Neural progenitor cell (in vitro differentiated cells): ENCODE results near the gene FAM72C. TPM values are rescaled to one million over a fixed set of nuclear protein-coding genes. Genes with fewer than 3 reads are reported as not detected.
"Not testable (repeated sequence)": the region's sequence is repeated elsewhere in the genome, so short reads cannot be mapped to it uniquely, and the experiment has no call there.

ENCODE experiments used
- DNase-seq: peaks from one replicate; pipeline ENCODE4 v3.0.0-alpha.2; 2016; ENCODE audit warnings: low spot score
- H2AFZ ChIP-seq: fragments of 200-600 bp; sonication (generic); replicated peaks from 2 replicates; pipeline ENCODE4 v1.6.1; 2016; ENCODE audit warnings: antibody characterized with exemption
- H3F3A ChIP-seq: fragments of 200-600 bp; sonication (generic); 2 replicates; pipeline ENCODE4 v1.6.1; 2016; ENCODE audit warnings: antibody characterized with exemption, low read depth
- H3K27ac ChIP-seq: fragments of 200-600 bp; sonication (generic); 2 replicates; pipeline ENCODE4 v1.5.1; 2016; ENCODE audit warnings: mild to moderate bottlenecking
- H3K27me3 ChIP-seq: fragments of 200-600 bp; sonication (generic); 2 replicates; pipeline ENCODE4 v1.6.1; 2016; ENCODE audit warnings: mild to moderate bottlenecking, moderate library complexity
- H3K36me3 ChIP-seq: fragments of 200-600 bp; sonication (generic); 2 replicates; pipeline ENCODE4 v1.5.1; 2016
- H3K4me1 ChIP-seq: fragments of 200-600 bp; sonication (generic); 2 replicates; pipeline ENCODE4 v1.6.1; 2016; ENCODE audit warnings: mixed run types
- H3K4me2 ChIP-seq: fragments of 200-600 bp; sonication (generic); 2 replicates; pipeline ENCODE4 v1.6.1; 2016
- H3K4me3 ChIP-seq: fragments of 200-600 bp; sonication (generic); 2 replicates; pipeline ENCODE4 v1.5.1; 2016
- H3K79me2 ChIP-seq: fragments of 200-600 bp; sonication (generic); 2 replicates; pipeline ENCODE4 v1.6.1; 2016; ENCODE audit warnings: low read depth
- H3K9ac ChIP-seq: fragments of 200-600 bp; sonication (generic); 2 replicates; pipeline ENCODE4 v1.6.1; 2016
- H3K9me3 ChIP-seq: fragments of 200-600 bp; sonication (generic); 2 replicates; pipeline ENCODE4 v1.5.1; 2016; ENCODE audit warnings: low read depth
- H4K20me1 ChIP-seq: fragments of 200-600 bp; sonication (generic); 2 replicates; pipeline ENCODE4 v1.6.1; 2016; ENCODE audit warnings: low read depth
- H3K27ac Mint-ChIP-seq: 3 replicates; pipeline ENCODE4 v1.8.0; 2021; ENCODE audit warnings: mixed read lengths
- H3K27me3 Mint-ChIP-seq: 2 replicates; pipeline ENCODE4 v1.8.0; 2022; ENCODE audit warnings: low read depth, mild to moderate bottlenecking, inconsistent platforms, moderate library complexity, mixed read lengths; ENCODE audit not compliant: insufficient read depth
- H3K36me3 Mint-ChIP-seq: 3 replicates; pipeline ENCODE4 v1.8.0; 2021; ENCODE audit warnings: mixed read lengths
- H3K4me1 Mint-ChIP-seq: 3 replicates; pipeline ENCODE4 v1.8.0; 2021; ENCODE audit warnings: mixed read lengths
- H3K4me3 Mint-ChIP-seq: 3 replicates; pipeline ENCODE4 v1.8.0; 2021; ENCODE audit warnings: mild to moderate bottlenecking, moderate library complexity, mixed read lengths
- H3K9me3 Mint-ChIP-seq: 3 replicates; pipeline ENCODE4 v1.8.0; 2020; ENCODE audit warnings: mixed read lengths
- total RNA-seq: library from RNA; depleted of rRNA; stranded (reverse); fragments of >200 nt; gene quantifications from 2 replicates; pipeline ENCODE4 v1.2.3, GENCODE V29; 2015; ENCODE audit warnings: low replicate concordance

Gene FAM72C
- 8.1 and 14.8 TPM in 2 replicates for total RNA-seq

DNA sequence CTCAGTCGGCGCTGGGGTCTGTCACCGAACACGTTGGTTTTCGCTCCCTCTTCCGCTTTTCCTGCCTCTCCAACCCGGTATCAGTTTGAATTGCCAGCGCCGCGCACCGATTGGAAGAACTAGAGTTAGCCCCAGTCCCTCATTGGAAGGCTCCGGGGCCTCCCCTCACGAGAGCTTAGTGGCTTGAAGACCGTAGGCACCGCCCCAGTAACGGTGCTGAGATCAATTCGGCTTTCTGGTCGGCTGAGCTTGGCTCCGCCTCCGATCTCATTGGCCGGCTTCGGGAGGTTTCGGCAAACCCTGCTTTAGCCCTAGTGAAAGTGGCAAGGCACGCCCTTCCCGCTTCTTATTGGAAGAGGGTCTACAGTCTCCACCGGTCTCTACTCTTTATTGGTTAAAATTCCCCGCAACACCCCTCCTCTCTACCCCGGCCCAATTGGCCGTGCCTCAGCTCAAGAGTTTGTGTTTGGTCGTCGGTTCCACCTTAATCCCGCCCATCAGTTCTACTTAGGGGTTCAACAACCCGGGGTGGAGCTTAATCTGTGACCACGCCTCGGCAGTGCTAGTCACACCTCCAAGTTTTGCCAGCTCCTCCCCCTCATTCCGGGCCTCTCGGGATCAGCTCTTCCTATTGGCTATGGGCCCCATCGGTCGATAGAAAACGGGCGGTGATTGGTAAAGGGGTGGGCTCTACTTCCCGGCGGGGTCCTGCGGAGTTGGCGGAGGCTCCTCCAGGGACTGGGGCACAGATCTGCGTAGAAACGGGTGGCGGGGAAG, at the start of gene FAM72C:
Gene FAM72C (minus strand): TSS at position 63 of the 777 bp plus-strand sequence. CDS start 845 bp downstream, outside the sequence.
- H3K4me3 ChIP-seq, H3K27me3 ChIP-seq, H3K4me1 ChIP-seq, H3K79me2 ChIP-seq, H3K27ac Mint-ChIP-seq, H2AFZ ChIP-seq, H3K36me3 ChIP-seq, H4K20me1 ChIP-seq, H3K27ac ChIP-seq, H3K9ac ChIP-seq, H3K9me3 ChIP-seq, H3K36me3 Mint-ChIP-seq, DNase-seq, H3K9me3 Mint-ChIP-seq, H3K4me3 Mint-ChIP-seq, H3F3A ChIP-seq, H3K4me1 Mint-ChIP-seq, H3K4me2 ChIP-seq, H3K27me3 Mint-ChIP-seq: not testable (repeated sequence)

DNA sequence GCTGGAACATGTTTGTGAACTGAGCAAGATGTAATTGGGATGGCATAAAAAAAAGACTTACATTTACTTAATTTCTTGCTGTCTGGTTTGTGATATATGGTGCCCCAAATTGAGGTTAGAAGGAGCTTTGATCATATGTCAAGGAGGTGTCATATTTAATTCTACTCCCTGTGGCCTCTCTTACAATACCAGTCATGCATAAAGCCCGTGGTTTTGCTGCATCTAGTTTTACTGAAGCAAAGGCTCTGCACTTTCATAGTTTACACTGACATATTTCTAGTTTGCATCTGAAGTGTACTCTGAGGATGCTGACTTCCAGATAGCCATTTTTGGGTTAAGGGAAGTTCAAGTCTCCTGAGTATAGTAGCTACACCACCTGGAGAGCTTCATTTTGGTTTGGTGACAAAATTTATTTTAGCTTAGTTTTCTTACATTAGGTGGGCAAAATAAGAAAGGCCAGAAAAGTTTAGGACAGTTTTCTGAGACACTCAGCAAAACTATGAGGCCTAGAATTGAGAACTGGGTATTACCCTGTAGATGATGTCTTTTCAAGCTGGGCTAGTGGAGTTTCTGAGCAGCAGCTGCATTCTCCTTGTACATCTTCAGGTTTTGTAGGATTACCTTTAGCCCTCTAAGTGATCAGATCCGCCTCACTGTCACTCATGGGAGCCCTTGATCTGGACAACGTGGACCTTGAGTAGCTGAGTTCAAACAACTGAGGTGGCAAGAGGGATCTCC, 48.4 kb upstream of the FAM72C start:
- H3K4me1 Mint-ChIP-seq: not testable (repeated sequence)

DNA sequence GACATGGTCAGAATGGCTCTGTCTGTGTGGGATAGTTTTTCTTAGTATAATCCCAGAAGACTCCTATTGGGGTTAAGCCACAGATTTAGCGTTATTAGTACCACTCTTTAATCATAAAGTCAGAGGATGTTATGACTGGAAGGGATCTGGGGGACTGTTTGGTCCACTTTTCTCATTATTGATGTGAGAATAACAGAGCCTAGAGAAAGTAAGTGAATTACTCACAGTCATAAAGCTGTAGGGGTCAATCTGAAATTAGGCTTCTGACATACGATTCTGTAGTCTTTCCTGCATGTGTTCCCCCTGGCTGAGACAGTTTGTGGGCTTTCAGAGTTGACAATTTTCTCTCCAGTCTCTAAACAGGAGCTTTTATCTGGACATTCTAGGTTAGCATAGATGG, 47.3 kb upstream of the FAM72C start:
- not testable (repeated sequence) for H3K27me3 Mint-ChIP-seq, H3K4me1 Mint-ChIP-seq, H3K36me3 ChIP-seq, H3K9me3 Mint-ChIP-seq, H3F3A ChIP-seq, H3K27ac Mint-ChIP-seq, H3K9ac ChIP-seq, H3K9me3 ChIP-seq, H3K79me2 ChIP-seq, H4K20me1 ChIP-seq, H3K27me3 ChIP-seq, H2AFZ ChIP-seq, H3K4me3 ChIP-seq, H3K4me2 ChIP-seq, H3K4me1 ChIP-seq, DNase-seq, H3K27ac ChIP-seq, H3K4me3 Mint-ChIP-seq, H3K36me3 Mint-ChIP-seq

More for the DNA sequence above, 48.4 kb upstream of the FAM72C start:
- H3K4me3 ChIP-seq, H3K9ac ChIP-seq, H3F3A ChIP-seq, H3K4me3 Mint-ChIP-seq, H3K79me2 ChIP-seq, H3K27me3 ChIP-seq, H3K27ac ChIP-seq, H3K36me3 ChIP-seq, H3K4me1 ChIP-seq, H3K27me3 Mint-ChIP-seq, H3K36me3 Mint-ChIP-seq, H3K27ac Mint-ChIP-seq, DNase-seq, H3K4me2 ChIP-seq, H2AFZ ChIP-seq, H3K9me3 ChIP-seq, H4K20me1 ChIP-seq, H3K9me3 Mint-ChIP-seq: not testable (repeated sequence)

DNA sequence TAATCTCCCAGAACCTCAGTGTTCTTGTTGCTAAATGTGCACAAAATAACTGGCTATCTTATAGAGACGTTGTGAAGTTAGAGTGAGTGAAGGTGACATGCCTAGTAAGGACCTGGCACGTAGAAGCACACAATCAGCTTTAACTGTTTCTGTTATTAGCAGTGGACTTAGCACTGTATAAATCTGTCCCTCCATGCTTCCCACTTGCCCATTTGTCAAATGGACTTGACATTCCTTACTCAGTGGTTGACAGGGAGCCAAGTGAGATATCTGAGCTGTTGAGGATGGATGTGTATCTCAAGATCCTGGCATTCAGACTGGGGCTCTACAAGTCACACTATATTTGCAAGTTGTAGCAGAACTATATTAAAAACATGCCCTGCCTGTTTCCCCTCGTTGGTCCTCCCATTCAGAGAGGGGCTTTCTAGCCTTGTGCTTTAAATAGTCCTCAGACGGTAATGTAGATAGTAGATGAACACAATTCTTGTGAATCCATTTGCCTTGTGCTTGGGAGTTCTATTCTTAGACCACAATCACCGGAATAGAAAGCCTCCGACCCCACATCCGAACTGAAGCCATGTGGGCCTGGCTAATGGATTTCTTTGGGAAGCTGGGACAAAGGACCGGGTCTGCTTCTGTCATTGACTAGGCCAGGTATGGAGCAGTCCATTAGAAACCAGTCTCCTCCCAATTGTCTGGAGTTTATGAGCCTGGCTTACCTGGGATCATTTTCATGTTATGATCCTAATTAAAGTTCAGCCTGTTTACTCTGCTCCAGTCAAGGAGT, 43.6 kb upstream of the FAM72C start:
- not testable (repeated sequence) for H3K4me1 ChIP-seq, H3K36me3 ChIP-seq, H3K27me3 ChIP-seq, H3K27ac ChIP-seq, H3K4me1 Mint-ChIP-seq, H3K27me3 Mint-ChIP-seq, H4K20me1 ChIP-seq, H3K9me3 ChIP-seq, H3K4me2 ChIP-seq, H3K79me2 ChIP-seq, H3F3A ChIP-seq, H3K27ac Mint-ChIP-seq, H3K9ac ChIP-seq, H2AFZ ChIP-seq, H3K4me3 ChIP-seq, H3K36me3 Mint-ChIP-seq, DNase-seq, H3K4me3 Mint-ChIP-seq, H3K9me3 Mint-ChIP-seq

DNA sequence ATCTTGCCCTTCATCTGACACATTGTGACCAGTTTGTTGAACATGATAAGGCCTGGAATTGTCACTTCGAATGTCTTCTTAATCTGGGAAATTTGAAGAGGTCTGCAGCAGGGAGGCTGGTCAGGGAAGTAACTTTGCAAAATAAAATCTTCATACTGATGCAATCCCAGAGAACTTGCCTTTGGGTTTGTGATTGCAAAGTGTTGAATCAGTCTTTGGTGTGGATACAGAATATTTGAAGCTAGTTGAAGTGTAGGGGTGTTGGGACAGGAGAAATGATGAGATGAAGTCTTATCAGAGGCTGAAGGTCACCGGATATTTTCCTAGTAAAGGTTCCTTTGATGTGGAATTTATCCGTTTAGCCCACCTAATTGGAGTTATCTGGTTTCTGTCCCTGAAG, 42.7 kb upstream of the FAM72C start:
- H3K36me3 Mint-ChIP-seq, H3K27me3 Mint-ChIP-seq, H3K4me1 ChIP-seq, H3K27me3 ChIP-seq, DNase-seq, H3K9me3 Mint-ChIP-seq, H3K27ac Mint-ChIP-seq, H3K4me1 Mint-ChIP-seq, H3K4me2 ChIP-seq, H2AFZ ChIP-seq, H3K4me3 Mint-ChIP-seq, H3K79me2 ChIP-seq, H3K36me3 ChIP-seq, H4K20me1 ChIP-seq, H3F3A ChIP-seq, H3K9me3 ChIP-seq, H3K4me3 ChIP-seq, H3K9ac ChIP-seq, H3K27ac ChIP-seq: not testable (repeated sequence)

DNA sequence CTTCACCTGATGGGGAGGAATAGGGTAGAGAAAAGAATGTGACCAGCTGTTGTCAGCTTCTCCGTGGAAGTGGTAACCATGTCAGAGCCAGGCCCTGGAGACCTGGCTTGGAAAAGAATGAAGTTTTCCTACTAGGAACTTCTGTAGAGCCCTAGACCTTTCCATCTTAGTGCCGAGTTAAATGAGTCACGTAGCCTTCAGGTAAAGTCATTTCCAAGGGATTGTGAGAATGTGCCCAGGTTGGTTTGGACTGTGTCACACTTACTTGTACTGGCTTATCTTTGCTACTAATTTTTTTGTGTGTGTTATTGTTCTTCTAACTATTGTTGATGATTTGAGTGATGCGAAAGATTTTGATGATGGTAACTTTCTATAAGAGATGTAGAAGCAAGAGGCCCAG, 42.3 kb upstream of the FAM72C start:
- H4K20me1 ChIP-seq, H3K4me1 Mint-ChIP-seq, H3K4me1 ChIP-seq, H3K4me2 ChIP-seq, H3K27ac Mint-ChIP-seq, H3K4me3 ChIP-seq, H3K9ac ChIP-seq, H3K27ac ChIP-seq, H3K27me3 ChIP-seq, H3K4me3 Mint-ChIP-seq, H3F3A ChIP-seq, H3K9me3 ChIP-seq, H3K36me3 ChIP-seq, H3K36me3 Mint-ChIP-seq, H3K79me2 ChIP-seq, DNase-seq, H2AFZ ChIP-seq, H3K9me3 Mint-ChIP-seq, H3K27me3 Mint-ChIP-seq: not testable (repeated sequence)

DNA sequence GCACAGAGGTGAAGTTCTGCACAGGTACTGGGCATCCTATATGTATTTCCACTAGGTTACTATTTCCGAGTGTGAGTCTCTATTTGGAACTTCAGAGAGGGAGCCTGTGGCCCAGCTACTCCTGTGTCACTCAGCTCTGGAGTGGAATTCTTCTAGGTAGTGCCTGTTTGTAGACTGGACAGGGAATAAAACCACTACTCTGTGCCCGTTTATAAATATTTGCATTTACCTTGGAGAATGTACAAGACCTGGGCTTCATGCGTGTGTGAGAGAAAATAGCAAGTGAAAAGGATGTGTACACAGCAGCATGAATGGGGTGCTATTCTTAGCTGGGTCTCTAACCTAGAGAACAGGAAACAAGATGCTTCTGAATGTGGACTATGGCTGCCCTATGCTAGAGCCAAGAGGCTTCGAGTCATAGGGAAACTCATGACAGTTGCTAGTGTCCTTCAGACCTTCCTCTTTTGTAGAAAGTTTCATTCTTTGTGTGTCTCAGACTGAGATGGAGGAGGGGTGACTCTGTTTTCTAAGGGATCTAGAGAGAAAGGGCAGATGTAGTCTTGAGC, 40.5 kb upstream of the FAM72C start:
- not testable (repeated sequence) for H2AFZ ChIP-seq, H3K27me3 Mint-ChIP-seq, H3F3A ChIP-seq, H3K9me3 ChIP-seq, H4K20me1 ChIP-seq, DNase-seq, H3K4me1 ChIP-seq, H3K79me2 ChIP-seq, H3K27ac Mint-ChIP-seq, H3K4me2 ChIP-seq, H3K36me3 ChIP-seq, H3K9me3 Mint-ChIP-seq, H3K4me1 Mint-ChIP-seq, H3K4me3 Mint-ChIP-seq, H3K27me3 ChIP-seq, H3K27ac ChIP-seq, H3K4me3 ChIP-seq, H3K9ac ChIP-seq, H3K36me3 Mint-ChIP-seq
